ENCODE results near the gene ZNF207. TPM values are rescaled to one million over a fixed set of nuclear protein-coding genes. Genes with fewer than 3 reads are reported as not detected.

ZNF207 gene
- 316 TPM for total RNA-seq
- 100 to 1,000 TPM; 149 to 187 (median 180) TPM for polyA plus RNA-seq

GRCh38 chr17:32349854-32350665, at the start of gene ZNF207:
TSS of gene ZNF207 (plus strand) at chr17:32350157. CDS start at chr17:32350286, 129 bp downstream.
- Histone ChIP-seq H3K27ac (ENCODE audit: insufficient read depth, low read length, poor library complexity, severe bottlenecking) (peak within 1 kb of the TSS; percentile 99), H3K4me1 (ENCODE audit: control insufficient read depth, insufficient read depth, low read length, poor library complexity, severe bottlenecking) (peaks cover 40% of the 10 kb centered on the region), H3K4me3 (ENCODE audit: low read depth, low read length) (peak within 1 kb of the TSS; percentile 99), H3K36me3 (ENCODE audit: control insufficient read depth, insufficient read depth, low read length) (peaks cover 25% of the 10 kb centered on the region), H3K9me3 (ENCODE audit: control insufficient read depth in 2 of 2, low read length in 2 of 2) (no peaks in the 10 kb centered on the region), H3K27me3 (ENCODE audit: control insufficient read depth, insufficient read depth, low read length) (no peaks in the 10 kb centered on the region)
- peak; percentile 92 to 98 (median 95) for DNase-seq
- H3K27ac Mint-ChIP-seq, result peak within 1 kb of the TSS; percentile 99 to 100 (median 100)
- H3K9me3 Mint-ChIP-seq, result peaks cover 0 to 3% (median 0%) of the 10 kb centered on the region in 7 donors
- H3K4me1 Mint-ChIP-seq, result peaks cover 7 to 49% (median 22%) of the 10 kb centered on the region in 4 donors
- ATAC-seq (ENCODE audit: low read depth in 2 of 2), result peak; percentile 99 to 100
- peaks cover 25% of the 10 kb centered on the region for H3K36me3 Mint-ChIP-seq
- H3K27me3 Mint-ChIP-seq, result peaks cover 4% of the 10 kb centered on the region
- H3K4me3 Mint-ChIP-seq, result peak within 1 kb of the TSS; percentile 92 to 99 (median 99)

GRCh38 chr17:32302037-32302436, 47.9 kb upstream of the ZNF207 start:
- no peaks in the 10 kb centered on the region for H3K4me1 Mint-ChIP-seq
- DNase-seq, result no peak
- no peak overlapping the region for H3K27ac ChIP-seq (ENCODE audit: insufficient read depth, low read length, poor library complexity, severe bottlenecking)
- H3K4me3 ChIP-seq (ENCODE audit: low read depth, low read length), result no peak overlapping the region
- H3K9me3 Mint-ChIP-seq, result peaks cover 0 to 2% (median 0%) of the 10 kb centered on the region in 7 donors
- no peaks in the 10 kb centered on the region for H3K27me3 ChIP-seq (ENCODE audit: control insufficient read depth, insufficient read depth, low read length)
- H3K27ac Mint-ChIP-seq, result no peak overlapping the region
- H3K9me3 ChIP-seq (ENCODE audit: control insufficient read depth in 2 of 2, low read length in 2 of 2), result no peaks in the 10 kb centered on the region
- no peak overlapping the region for H3K4me3 Mint-ChIP-seq
- no peaks in the 10 kb centered on the region for H3K27me3 Mint-ChIP-seq
- no peaks in the 10 kb centered on the region for H3K4me1 ChIP-seq (ENCODE audit: control insufficient read depth, insufficient read depth, low read length, poor library complexity, severe bottlenecking)
- no peaks in the 10 kb centered on the region for H3K36me3 Mint-ChIP-seq
- no peak for ATAC-seq (ENCODE audit: low read depth in 2 of 2)
- H3K36me3 ChIP-seq (ENCODE audit: control insufficient read depth, insufficient read depth, low read length), result no peaks in the 10 kb centered on the region

- Mint-ChIP-seq H3K27me3 (no peaks in the 10 kb centered on the region), H3K9me3 (peaks cover 0 to 2% (median 0%) of the 10 kb centered on the region in 7 donors), H3K36me3 (no peaks in the 10 kb centered on the region), H3K4me3 (no peak overlapping the region), H3K27ac (no peak overlapping the region), H3K4me1 (no peaks in the 10 kb centered on the region)
- Histone ChIP-seq H3K36me3 (ENCODE audit: control insufficient read depth, insufficient read depth, low read length) (no peaks in the 10 kb centered on the region), H3K4me3 (ENCODE audit: low read depth, low read length) (no peak overlapping the region), H3K4me1 (ENCODE audit: control insufficient read depth, insufficient read depth, low read length, poor library complexity, severe bottlenecking) (no peaks in the 10 kb centered on the region), H3K27me3 (ENCODE audit: control insufficient read depth, insufficient read depth, low read length) (no peaks in the 10 kb centered on the region), H3K9me3 (ENCODE audit: control insufficient read depth in 2 of 2, low read length in 2 of 2) (no peaks in the 10 kb centered on the region), H3K27ac (ENCODE audit: insufficient read depth, low read length, poor library complexity, severe bottlenecking) (no peak overlapping the region)
- no peak for ATAC-seq (ENCODE audit: low read depth in 2 of 2)
- no peak for DNase-seq
These were observed 46.9 kb upstream of the ZNF207 start for GRCh38 chr17:32302860-32303649.

GRCh38 chr17:32303781-32304288, 46.1 kb upstream of the ZNF207 start:
- peaks cover 0 to 2% (median 0%) of the 10 kb centered on the region in 7 donors for H3K9me3 Mint-ChIP-seq
- no peaks in the 10 kb centered on the region for H3K36me3 Mint-ChIP-seq
- no peaks in the 10 kb centered on the region for H3K36me3 ChIP-seq (ENCODE audit: control insufficient read depth, insufficient read depth, low read length)
- no peaks in the 10 kb centered on the region for H3K27me3 ChIP-seq (ENCODE audit: control insufficient read depth, insufficient read depth, low read length)
- no peak overlapping the region for H3K27ac ChIP-seq (ENCODE audit: insufficient read depth, low read length, poor library complexity, severe bottlenecking)
- peak overlapping the region in 1 of 3 donors; percentile 82 for H3K27ac Mint-ChIP-seq
- H3K4me1 Mint-ChIP-seq, result no peaks in the 10 kb centered on the region
- no peaks in the 10 kb centered on the region for H3K4me1 ChIP-seq (ENCODE audit: control insufficient read depth, insufficient read depth, low read length, poor library complexity, severe bottlenecking)
- H3K27me3 Mint-ChIP-seq, result no peaks in the 10 kb centered on the region
- no peaks in the 10 kb centered on the region for H3K9me3 ChIP-seq (ENCODE audit: control insufficient read depth in 2 of 2, low read length in 2 of 2)
- H3K4me3 ChIP-seq (ENCODE audit: low read depth, low read length), result no peak overlapping the region
- DNase-seq, result no peak
- ATAC-seq (ENCODE audit: low read depth in 2 of 2), result no peak
- no peak overlapping the region for H3K4me3 Mint-ChIP-seq

GRCh38 chr17:32305049-32305448, 44.9 kb upstream of the ZNF207 start:
- Mint-ChIP-seq H3K27me3 (no peaks in the 10 kb centered on the region), H3K4me1 (no peaks in the 10 kb centered on the region), H3K36me3 (no peaks in the 10 kb centered on the region), H3K9me3 (peaks cover 0 to 2% (median 0%) of the 10 kb centered on the region in 7 donors), H3K4me3 (no peak overlapping the region), H3K27ac (no peak overlapping the region)
- H3K27me3 ChIP-seq (ENCODE audit: control insufficient read depth, insufficient read depth, low read length), result no peaks in the 10 kb centered on the region
- no peak for ATAC-seq (ENCODE audit: low read depth in 2 of 2)
- no peaks in the 10 kb centered on the region for H3K9me3 ChIP-seq (ENCODE audit: control insufficient read depth in 2 of 2, low read length in 2 of 2)
- no peaks in the 10 kb centered on the region for H3K36me3 ChIP-seq (ENCODE audit: control insufficient read depth, insufficient read depth, low read length)
- H3K4me1 ChIP-seq (ENCODE audit: control insufficient read depth, insufficient read depth, low read length, poor library complexity, severe bottlenecking), result no peaks in the 10 kb centered on the region
- no peak overlapping the region for H3K4me3 ChIP-seq (ENCODE audit: low read depth, low read length)
- no peak for DNase-seq
- H3K27ac ChIP-seq (ENCODE audit: insufficient read depth, low read length, poor library complexity, severe bottlenecking), result no peak overlapping the region

GRCh38 chr17:32307658-32308057, 42.3 kb upstream of the ZNF207 start:
- Mint-ChIP-seq H3K27ac (no peak overlapping the region), H3K4me1 (no peaks in the 10 kb centered on the region), H3K4me3 (no peak overlapping the region), H3K27me3 (no peaks in the 10 kb centered on the region), H3K9me3 (peaks cover 0 to 2% (median 0%) of the 10 kb centered on the region in 7 donors), H3K36me3 (no peaks in the 10 kb centered on the region)
- no peak overlapping the region for H3K27ac ChIP-seq (ENCODE audit: insufficient read depth, low read length, poor library complexity, severe bottlenecking)
- no peaks in the 10 kb centered on the region for H3K36me3 ChIP-seq (ENCODE audit: control insufficient read depth, insufficient read depth, low read length)
- DNase-seq (no peak), ATAC-seq (ENCODE audit: low read depth in 2 of 2) (no peak)
- no peak overlapping the region for H3K4me3 ChIP-seq (ENCODE audit: low read depth, low read length)
- no peaks in the 10 kb centered on the region for H3K9me3 ChIP-seq (ENCODE audit: control insufficient read depth in 2 of 2, low read length in 2 of 2)
- H3K27me3 ChIP-seq (ENCODE audit: control insufficient read depth, insufficient read depth, low read length), result no peaks in the 10 kb centered on the region
- no peaks in the 10 kb centered on the region for H3K4me1 ChIP-seq (ENCODE audit: control insufficient read depth, insufficient read depth, low read length, poor library complexity, severe bottlenecking)

GRCh38 chr17:32311028-32311536, 38.9 kb upstream of the ZNF207 start:
- H3K4me1 Mint-ChIP-seq, result no peaks in the 10 kb centered on the region
- no peaks in the 10 kb centered on the region for H3K36me3 Mint-ChIP-seq
- Histone ChIP-seq H3K36me3 (ENCODE audit: control insufficient read depth, insufficient read depth, low read length) (no peaks in the 10 kb centered on the region), H3K9me3 (ENCODE audit: control insufficient read depth in 2 of 2, low read length in 2 of 2) (no peaks in the 10 kb centered on the region), H3K4me3 (ENCODE audit: low read depth, low read length) (no peak overlapping the region), H3K27ac (ENCODE audit: insufficient read depth, low read length, poor library complexity, severe bottlenecking) (no peak overlapping the region), H3K4me1 (ENCODE audit: control insufficient read depth, insufficient read depth, low read length, poor library complexity, severe bottlenecking) (no peaks in the 10 kb centered on the region), H3K27me3 (ENCODE audit: control insufficient read depth, insufficient read depth, low read length) (peaks cover 3% of the 10 kb centered on the region)
- ATAC-seq (ENCODE audit: low read depth in 2 of 2), result no peak
- H3K27me3 Mint-ChIP-seq, result peaks cover 14% of the 10 kb centered on the region
- no peak overlapping the region for H3K27ac Mint-ChIP-seq
- H3K9me3 Mint-ChIP-seq, result peaks cover 0 to 2% (median 0%) of the 10 kb centered on the region in 7 donors
- H3K4me3 Mint-ChIP-seq, result no peak overlapping the region
- DNase-seq, result no peak
